Astrocyte (in vitro differentiated cells and primary cell): ENCODE measurements around the gene MACO1.
"Not testable (repeated sequence)": the region's sequence is repeated elsewhere in the genome, so short reads cannot be mapped to it uniquely, and the experiment has no call there.

Source experiments
- EZH2 ChIP-seq: IDR thresholded peaks from 2 replicates; pipeline ENCODE4 v1.6.1; 2012; ENCODE audit warnings: mild to moderate bottlenecking, low read length, inconsistent platforms; ENCODE audit not compliant: insufficient read depth
- TF ChIP-seq, protein P1 (sequence below): IDR thresholded peaks from 2 replicates; pipeline ENCODE4 v1.5.1; 2011; ENCODE audit warnings: low read depth, mild to moderate bottlenecking, inconsistent platforms, low read length, moderate library complexity; ENCODE audit not compliant: insufficient read depth

DNA sequence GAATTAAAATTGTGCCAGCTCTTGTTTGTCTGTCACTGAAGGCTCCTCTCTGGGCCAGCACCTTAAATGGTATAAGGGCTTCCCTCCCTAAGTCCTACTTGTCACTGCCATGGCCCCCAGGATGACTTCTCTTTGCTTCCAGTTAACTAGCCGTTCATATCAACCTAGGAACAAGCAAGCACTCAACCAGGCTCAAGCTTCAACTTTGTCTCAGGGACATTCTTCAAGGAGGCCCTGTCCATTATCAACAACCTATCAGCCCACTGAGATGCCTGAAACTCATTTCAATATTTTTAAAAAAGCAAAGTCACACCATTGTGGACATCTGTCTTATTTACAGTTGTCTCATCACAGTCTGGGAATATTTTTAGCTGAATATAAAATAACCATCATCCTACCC, 11.4 kb upstream of the MACO1 start:
- TF ChIP-seq, protein P1, sequence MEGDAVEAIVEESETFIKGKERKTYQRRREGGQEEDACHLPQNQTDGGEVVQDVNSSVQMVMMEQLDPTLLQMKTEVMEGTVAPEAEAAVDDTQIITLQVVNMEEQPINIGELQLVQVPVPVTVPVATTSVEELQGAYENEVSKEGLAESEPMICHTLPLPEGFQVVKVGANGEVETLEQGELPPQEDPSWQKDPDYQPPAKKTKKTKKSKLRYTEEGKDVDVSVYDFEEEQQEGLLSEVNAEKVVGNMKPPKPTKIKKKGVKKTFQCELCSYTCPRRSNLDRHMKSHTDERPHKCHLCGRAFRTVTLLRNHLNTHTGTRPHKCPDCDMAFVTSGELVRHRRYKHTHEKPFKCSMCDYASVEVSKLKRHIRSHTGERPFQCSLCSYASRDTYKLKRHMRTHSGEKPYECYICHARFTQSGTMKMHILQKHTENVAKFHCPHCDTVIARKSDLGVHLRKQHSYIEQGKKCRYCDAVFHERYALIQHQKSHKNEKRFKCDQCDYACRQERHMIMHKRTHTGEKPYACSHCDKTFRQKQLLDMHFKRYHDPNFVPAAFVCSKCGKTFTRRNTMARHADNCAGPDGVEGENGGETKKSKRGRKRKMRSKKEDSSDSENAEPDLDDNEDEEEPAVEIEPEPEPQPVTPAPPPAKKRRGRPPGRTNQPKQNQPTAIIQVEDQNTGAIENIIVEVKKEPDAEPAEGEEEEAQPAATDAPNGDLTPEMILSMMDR: not testable (repeated sequence)
- TF ChIP-seq EZH2: not testable (repeated sequence)
